B cell (primary cell): ENCODE measurements around the gene MGME1. TPM values are rescaled to one million over a fixed set of nuclear protein-coding genes. Genes with fewer than 3 reads are reported as not detected.

ENCODE experiments used
- ATAC-seq: fragments of 200-7000 bp; cut with Tn5 transposase; one replicate; pipeline ENCODE4 v1.10.0; 2021; ENCODE audit warnings: low read depth, mild to moderate bottlenecking, moderate number of reproducible peaks, moderate library complexity
- CTCF ChIA-PET: fragments of 350-600 bp; sonication (Branson Sonifier 250); formaldehyde crosslinking; loops from one replicate; lab custom pipeline; 2021; ENCODE audit warnings: antibody characterized with exemption, inconsistent platforms; lab: Charles Lee
- POLR2A ChIA-PET: fragments of 350-600 bp; sonication (Branson Sonifier 250); formaldehyde crosslinking; loops from one replicate; lab custom pipeline; 2021; ENCODE audit warnings: antibody characterized with exemption; lab: Charles Lee
- DNase-seq: peaks from one replicate; pipeline ENCODE4 v3.0.0; 2013
- H2AFZ ChIP-seq: 2 replicates; pipeline ENCODE4 v1.6.1; 2012; ENCODE audit warnings: mild to moderate bottlenecking, low read depth, low read length; ENCODE audit not compliant: insufficient read depth, poor library complexity, severe bottlenecking
- H3K27ac ChIP-seq, 2 donors: 1 replicate in 1 of 2; 2 replicates in 1 of 2; pipeline ENCODE4 v1.5.1; 2012 to 2013; ENCODE audit warnings: low read length in 2 of 2, mild to moderate bottlenecking in 2 of 2, moderate library complexity in 1 of 2
- H3K27me3 ChIP-seq, 4 experiments: fragments of 200-600 bp in 1 of 4; sonication (generic) in 1 of 4; replicated peaks in 1 of 4; 1 replicate in 2 of 4; 2 replicates in 2 of 4; pipeline versions ENCODE4 v1.6.1 to v1.7.0; 2013 to 2016; ENCODE audit warnings: low read length in 3 of 4, mild to moderate bottlenecking in 2 of 4, mixed read lengths in 1 of 4, moderate library complexity in 1 of 4; ENCODE audit not compliant: insufficient read depth in 4 of 4, control insufficient read depth in 3 of 4; ENCODE audit errors: control extremely low read depth in 1 of 4
- H3K36me3 ChIP-seq, 2 experiments: replicated peaks in 1 of 2; 1 replicate in 1 of 2; 2 replicates in 1 of 2; pipeline versions ENCODE4 v1.6.1 to v1.7.1; 2013; ENCODE audit warnings: low read length in 1 of 2; ENCODE audit not compliant: insufficient read depth in 2 of 2, control insufficient read depth in 1 of 2; ENCODE audit errors: control extremely low read depth in 1 of 2, extremely low read depth in 1 of 2
- H3K4me1 ChIP-seq, 2 donors: fragments of 200-600 bp in 1 of 2; sonication (generic) in 1 of 2; 1 replicate in 1 of 2; 2 replicates in 1 of 2; pipeline versions ENCODE4 v1.5.1 to v1.6.1; 2013 to 2017; ENCODE audit warnings: low read length in 2 of 2; ENCODE audit not compliant: control insufficient read depth in 2 of 2, insufficient read depth in 2 of 2
- H3K4me2 ChIP-seq: replicated peaks from 2 replicates; pipeline ENCODE3; 2012; ENCODE audit warnings: mild to moderate bottlenecking, low read depth, low read length; ENCODE audit not compliant: poor library complexity, severe bottlenecking
- H3K4me3 ChIP-seq, 5 experiments: fragments of 200-600 bp in 1 of 5; sonication (generic) in 1 of 5; 1 replicate in 3 of 5; 2 replicates in 2 of 5; pipeline versions ENCODE4 v1.5.1 to v1.7.0; 2011 to 2016; ENCODE audit warnings: low read length in 4 of 5, mild to moderate bottlenecking in 4 of 5, low read depth in 2 of 5, control low read depth in 1 of 5, moderate library complexity in 1 of 5; ENCODE audit not compliant: insufficient read depth in 1 of 5; ENCODE audit errors: control extremely low read depth in 1 of 5, extremely low read depth in 1 of 5
- H3K79me2 ChIP-seq: fragments of 200-600 bp; sonication (generic); one replicate; pipeline ENCODE4 v1.6.0; 2016; ENCODE audit warnings: low read length; ENCODE audit not compliant: control insufficient read depth, insufficient read depth
- H3K9ac ChIP-seq: fragments of 200-600 bp; sonication (generic); 2 replicates; pipeline ENCODE4 v1.6.1; 2017; ENCODE audit warnings: mild to moderate bottlenecking, low read length, moderate library complexity
- H3K9me3 ChIP-seq, 3 donors: one replicate each; pipeline versions ENCODE4 v1.6.1 to v1.7.1; 2013; ENCODE audit warnings: low read length in 2 of 3; ENCODE audit not compliant: control insufficient read depth in 2 of 3, insufficient read depth in 1 of 3; ENCODE audit errors: control extremely low read depth in 1 of 3
- H4K20me1 ChIP-seq: 2 replicates; pipeline ENCODE4 v1.6.0; 2012; ENCODE audit warnings: mild to moderate bottlenecking, low read length; ENCODE audit not compliant: insufficient read depth, control insufficient read depth, poor library complexity, severe bottlenecking
- H3K27ac Mint-ChIP-seq: one replicate; pipeline ENCODE4 v1.8.0; 2021; ENCODE audit warnings: mixed read lengths
- H3K27me3 Mint-ChIP-seq: one replicate; pipeline ENCODE4 v1.8.0; 2021; ENCODE audit warnings: mixed read lengths
- H3K4me1 Mint-ChIP-seq: one replicate; pipeline ENCODE4 v1.8.0; 2021; ENCODE audit warnings: mixed read lengths
- H3K4me3 Mint-ChIP-seq: one replicate; pipeline ENCODE4 v1.8.0; 2021; ENCODE audit warnings: mixed read lengths
- H3K9me3 Mint-ChIP-seq: one replicate; pipeline ENCODE4 v1.8.0; 2022; ENCODE audit warnings: mixed read lengths; ENCODE audit not compliant: insufficient read depth
- EZH2 ChIP-seq: IDR thresholded peaks from 2 replicates; pipeline ENCODE4 v1.6.1; 2012; ENCODE audit warnings: borderline replicate concordance, low read depth, mild to moderate bottlenecking, moderate library complexity, low read length; ENCODE audit not compliant: insufficient read depth, poor library complexity, severe bottlenecking
- WGBS: methylation state at CpG from one replicate; pipeline ENCODE4 v1.1.5; 2013; ENCODE audit warnings: missing lambda C conversion rate; ENCODE audit not compliant: insufficient coverage; 5-methylcytosine and 5-hydroxymethylcytosine counted together
- intact Hi-C: fragments of 100-400 bp; cut with micrococcal nuclease; formaldehyde crosslinking; loops from one replicate; pipeline ENCODE4 v1.10.0; 2022
- polyA plus RNA-seq: library from polyadenylated mRNA; depleted of rRNA; stranded (reverse); fragments of >200 nt; gene quantifications from 2 replicates; pipeline ENCODE4 v1.2.3, GENCODE V29; 2012
- total RNA-seq, 2 donors: library from RNA; stranded (reverse); fragments of 120-200 nt in 1 of 2; gene quantifications; 1 replicate in 1 of 2; 2 replicates in 1 of 2; pipeline versions ENCODE4 v1.2.3 to v1.2.4, GENCODE V29; 2013 to 2022
- TF ChIP-seq, protein P1 (sequence below): fragments of 200-600 bp; IDR thresholded peaks from one replicate; pipeline ENCODE4 v1.8.0; 2022; ENCODE audit warnings: antibody characterized with exemption, mild to moderate bottlenecking

Gene MGME1
- total and polyA plus RNA-seq, 2 donors (not counting 1 experiment from before 2014, with no cell fraction given) = 29.8 to 33.2 TPM

DNA sequence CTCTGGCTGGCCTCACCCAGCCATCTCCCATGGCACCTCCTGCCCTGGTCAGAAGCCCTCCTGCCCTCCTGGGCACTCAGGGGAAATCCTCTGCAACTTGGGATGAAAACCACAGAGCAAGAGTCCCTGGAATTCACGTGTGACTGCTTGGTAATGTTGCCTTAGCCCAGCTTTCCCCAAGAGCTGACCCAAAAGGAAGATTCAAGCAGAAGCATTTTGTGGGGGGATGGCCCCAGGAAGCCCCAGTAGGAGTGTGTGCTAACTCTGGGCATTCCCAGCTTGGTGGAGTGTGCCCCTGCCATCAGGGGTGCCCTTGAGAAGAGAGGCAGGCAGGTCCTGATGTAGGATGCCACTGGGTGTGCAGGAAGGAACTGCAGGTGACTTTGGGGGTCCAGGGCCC is 35.7 kb upstream of the MGME1 start:
- POLR2A ChIA-PET = no interaction called here

GRCh38 chr20:17933711-17934110 is 35.1 kb upstream of the MGME1 start:
- no peak overlapping the region for H3K4me3 ChIP-seq
- CTCF ChIA-PET = no interaction called here
- no peak overlapping the region for H3K9ac ChIP-seq
- H2AFZ ChIP-seq = no peak overlapping the region
- Mint-ChIP-seq H3K4me1 (peaks cover 3% of the 10 kb centered on the region), H3K4me3 (no peak overlapping the region), H3K9me3 (no peaks in the 10 kb centered on the region), H3K27ac (no peak overlapping the region), H3K27me3 (peaks cover 4% of the 10 kb centered on the region)
- H3K36me3 ChIP-seq = no peaks in the 10 kb centered on the region
- H3K4me2 ChIP-seq = no peak overlapping the region
- peaks cover 0 to 5% (median 0%) of the 10 kb centered on the region in 3 donors for H3K9me3 ChIP-seq
- POLR2A ChIA-PET = no interaction called here
- TF ChIP-seq, protein P1, sequence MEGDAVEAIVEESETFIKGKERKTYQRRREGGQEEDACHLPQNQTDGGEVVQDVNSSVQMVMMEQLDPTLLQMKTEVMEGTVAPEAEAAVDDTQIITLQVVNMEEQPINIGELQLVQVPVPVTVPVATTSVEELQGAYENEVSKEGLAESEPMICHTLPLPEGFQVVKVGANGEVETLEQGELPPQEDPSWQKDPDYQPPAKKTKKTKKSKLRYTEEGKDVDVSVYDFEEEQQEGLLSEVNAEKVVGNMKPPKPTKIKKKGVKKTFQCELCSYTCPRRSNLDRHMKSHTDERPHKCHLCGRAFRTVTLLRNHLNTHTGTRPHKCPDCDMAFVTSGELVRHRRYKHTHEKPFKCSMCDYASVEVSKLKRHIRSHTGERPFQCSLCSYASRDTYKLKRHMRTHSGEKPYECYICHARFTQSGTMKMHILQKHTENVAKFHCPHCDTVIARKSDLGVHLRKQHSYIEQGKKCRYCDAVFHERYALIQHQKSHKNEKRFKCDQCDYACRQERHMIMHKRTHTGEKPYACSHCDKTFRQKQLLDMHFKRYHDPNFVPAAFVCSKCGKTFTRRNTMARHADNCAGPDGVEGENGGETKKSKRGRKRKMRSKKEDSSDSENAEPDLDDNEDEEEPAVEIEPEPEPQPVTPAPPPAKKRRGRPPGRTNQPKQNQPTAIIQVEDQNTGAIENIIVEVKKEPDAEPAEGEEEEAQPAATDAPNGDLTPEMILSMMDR = no peak
- TF ChIP-seq EZH2 = no peak
- 79% methylated on average over 5 of the region's 5 CpGs for WGBS
- intact Hi-C loops = no loop called here
- no peak for DNase-seq
- H4K20me1 ChIP-seq = no peaks in the 10 kb centered on the region
- H3K79me2 ChIP-seq = no peaks in the 10 kb centered on the region
- ATAC-seq = no peak
- H3K4me1 ChIP-seq = peaks cover 3 to 6% of the 10 kb centered on the region in 2 donors
- no peak overlapping the region for H3K27ac ChIP-seq
- peaks cover 0 to 7% (median 2%) of the 10 kb centered on the region in 4 experiments for H3K27me3 ChIP-seq

More for the DNA sequence above, 35.7 kb upstream of the MGME1 start:
- Mint-ChIP-seq H3K4me3 (no peak overlapping the region), H3K4me1 (peaks cover 7% of the 10 kb centered on the region), H3K27me3 (peaks cover 8% of the 10 kb centered on the region), H3K27ac (no peak overlapping the region), H3K9me3 (no peaks in the 10 kb centered on the region)
- DNase-seq (no peak), ATAC-seq (no peak)
- H3K27me3 ChIP-seq = peaks cover 0 to 13% (median 5%) of the 10 kb centered on the region in 4 experiments
- no peak overlapping the region for H2AFZ ChIP-seq
- H3K27ac ChIP-seq = no peak overlapping the region
- H3K4me1 ChIP-seq = peaks cover 4 to 8% of the 10 kb centered on the region in 2 donors
- WGBS = 60% methylated on average over 1 of the region's 1 CpG
- TF ChIP-seq EZH2 = no peak
- TF ChIP-seq, protein P1 = no peak
- H3K36me3 ChIP-seq = no peaks in the 10 kb centered on the region
- H3K9ac ChIP-seq = no peak overlapping the region
- no peak overlapping the region for H3K4me3 ChIP-seq
- H3K9me3 ChIP-seq = peaks cover 0 to 5% (median 0%) of the 10 kb centered on the region in 3 donors
- no peak overlapping the region for H3K4me2 ChIP-seq
- H3K79me2 ChIP-seq = no peaks in the 10 kb centered on the region
- CTCF ChIA-PET = no interaction called here
- intact Hi-C loops = no loop called here
- H4K20me1 ChIP-seq = no peaks in the 10 kb centered on the region
